IPS-18a (cell line): Measurements from ENCODE around the gene KCNQ1.

ENCODE experiments used
- H3K27ac ChIP-seq: one replicate; pipeline ENCODE4 v1.5.1; 2013; ENCODE audit warnings: low read length
- H3K27me3 ChIP-seq: one replicate; pipeline ENCODE4 v1.6.1; 2013; ENCODE audit warnings: mild to moderate bottlenecking, low read length; ENCODE audit not compliant: control insufficient read depth, insufficient read depth
- H3K36me3 ChIP-seq: one replicate; pipeline ENCODE4 v1.6.1; 2013; ENCODE audit warnings: low read depth, low read length; ENCODE audit not compliant: control insufficient read depth
- H3K4me1 ChIP-seq: one replicate; pipeline ENCODE4 v1.6.1; 2013; ENCODE audit warnings: low read depth, low read length; ENCODE audit not compliant: control insufficient read depth
- H3K4me3 ChIP-seq: one replicate; pipeline ENCODE4 v1.5.1; 2013; ENCODE audit warnings: low read length
- H3K9ac ChIP-seq: one replicate; pipeline ENCODE4 v1.6.1; 2013; ENCODE audit warnings: mild to moderate bottlenecking, low read length, moderate library complexity
- H3K9me3 ChIP-seq: one replicate; pipeline ENCODE4 v1.6.1; 2013; ENCODE audit warnings: low read depth, low read length; ENCODE audit not compliant: control insufficient read depth

Gene KCNQ1

DNA sequence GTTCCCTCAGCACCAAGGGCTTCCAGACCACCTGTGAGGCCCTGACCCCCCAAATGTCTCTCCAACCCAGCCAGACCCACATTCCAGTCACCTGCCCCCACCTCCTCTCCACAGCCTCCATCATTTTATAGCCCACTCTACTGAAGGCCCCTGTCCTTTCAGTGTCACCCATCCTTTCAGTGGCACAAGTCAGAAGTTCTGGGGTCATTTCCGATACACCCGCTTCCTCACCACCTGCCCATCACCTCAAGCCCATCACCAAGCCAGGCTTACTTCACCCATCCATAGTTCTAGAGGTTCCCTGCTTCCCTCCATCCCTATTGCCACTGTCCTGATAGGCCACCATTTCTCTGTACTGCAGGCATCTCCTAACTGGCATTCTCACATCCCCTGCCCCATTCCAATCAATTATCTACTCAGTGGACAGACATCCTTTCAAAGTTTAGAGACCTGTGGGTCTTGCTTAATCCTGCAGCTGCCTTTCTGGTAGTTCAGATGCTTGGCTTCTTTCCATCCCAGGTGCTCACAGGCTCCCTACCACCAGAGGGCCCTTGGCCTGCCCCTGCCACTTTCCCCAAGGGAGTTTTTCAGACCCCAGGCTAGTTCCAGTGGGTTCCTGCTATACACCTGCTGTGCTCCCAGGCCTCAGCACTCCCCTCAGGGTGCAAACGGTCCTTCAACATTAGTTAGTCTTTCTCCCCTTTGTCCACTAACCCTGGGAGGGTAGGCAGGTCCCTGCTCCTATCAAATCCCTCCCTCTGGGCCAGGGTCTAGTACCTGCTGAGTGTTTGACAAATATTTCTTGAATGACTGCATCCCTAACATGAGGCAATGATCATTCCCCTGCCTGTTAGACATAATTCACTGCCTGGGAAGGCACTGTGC is 247.4 kb downstream of the KCNQ1 start:
- Histone ChIP-seq H3K27me3 (no peaks in the 10 kb centered on the region), H3K9ac (no peak overlapping the region), H3K36me3 (no peaks in the 10 kb centered on the region), H3K4me1 (peaks cover 87% of the 10 kb centered on the region), H3K27ac (no peak overlapping the region), H3K4me3 (peak overlapping the region; percentile 10), H3K9me3 (no peaks in the 10 kb centered on the region)

DNA sequence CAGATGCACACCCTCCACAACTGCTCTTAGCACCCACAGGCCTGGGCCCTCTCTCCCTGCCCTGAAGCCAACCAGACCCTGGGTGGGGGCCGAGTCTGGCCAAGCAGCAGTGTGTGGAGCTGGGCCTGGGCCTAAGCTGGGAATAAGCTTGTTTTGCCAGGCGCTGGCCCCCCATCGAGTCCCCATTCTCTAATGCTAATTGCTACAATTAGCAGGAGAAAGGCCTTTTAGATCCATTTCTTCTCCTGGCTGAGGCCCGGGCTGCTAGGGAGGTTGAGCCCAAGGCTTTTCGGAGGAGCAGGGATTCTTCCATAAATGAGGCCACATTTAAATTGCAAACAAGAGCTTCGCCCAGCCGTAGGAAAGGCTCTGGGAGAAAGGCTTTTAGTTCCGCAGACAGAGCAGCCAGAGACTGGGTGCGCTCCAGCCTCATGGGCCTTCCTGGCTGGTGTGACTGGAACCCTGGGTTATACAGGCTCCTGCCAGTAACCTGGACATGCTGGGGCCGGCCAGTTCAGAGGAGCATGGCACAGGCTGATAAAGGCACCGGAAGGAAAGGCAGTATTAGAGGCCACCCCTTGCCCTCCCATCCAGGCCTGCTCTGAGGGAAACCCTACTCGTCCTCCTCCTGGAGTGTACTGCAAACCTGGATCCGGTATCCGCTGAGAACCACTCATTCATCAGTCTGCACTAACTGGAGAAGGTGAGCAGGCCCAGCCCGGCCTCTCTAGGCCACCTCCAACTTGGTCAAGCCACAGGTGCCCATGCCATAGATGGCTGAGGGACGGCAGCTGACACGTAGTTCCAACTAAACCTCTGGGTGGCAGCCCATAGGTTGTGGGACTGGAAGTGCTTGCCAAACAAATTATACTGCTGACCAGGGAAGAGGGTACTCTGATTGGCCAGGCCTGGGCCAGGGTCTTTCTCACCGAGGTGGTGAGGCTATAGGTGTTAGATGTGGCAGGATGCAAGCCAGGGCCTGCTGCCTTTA is 248.8 kb downstream of the KCNQ1 start:
- Histone ChIP-seq H3K9me3 (no peaks in the 10 kb centered on the region), H3K27ac (peak overlapping the region; percentile 77), H3K27me3 (peaks cover 10% of the 10 kb centered on the region), H3K4me3 (peak overlapping the region; percentile 47), H3K36me3 (no peaks in the 10 kb centered on the region), H3K4me1 (peaks cover 87% of the 10 kb centered on the region), H3K9ac (peak overlapping the region; percentile 3)

DNA sequence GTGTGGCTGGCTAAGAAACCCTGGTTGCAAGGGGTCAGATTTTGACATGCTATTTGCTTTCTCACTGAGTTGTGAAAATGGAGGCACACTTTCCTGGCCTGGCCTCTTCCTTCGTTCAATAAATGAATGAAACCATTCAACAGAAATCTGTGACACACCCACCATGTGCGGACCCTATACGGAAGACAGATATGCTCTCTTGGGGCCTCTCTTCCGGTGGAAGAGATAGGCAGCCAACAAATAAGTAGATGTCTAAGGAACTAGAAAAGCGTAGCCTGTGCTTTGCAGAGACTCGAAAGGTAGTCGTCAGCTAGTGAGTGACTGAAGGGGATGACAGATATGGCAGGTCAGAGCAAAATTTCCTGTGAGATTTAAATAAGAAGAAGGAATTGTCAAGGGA is 249.7 kb downstream of the KCNQ1 start:
- Histone ChIP-seq H3K4me3 (peak overlapping the region; percentile 47), H3K36me3 (no peaks in the 10 kb centered on the region), H3K27ac (no peak overlapping the region), H3K4me1 (peaks cover 87% of the 10 kb centered on the region), H3K9me3 (no peaks in the 10 kb centered on the region), H3K9ac (no peak overlapping the region), H3K27me3 (peaks cover 15% of the 10 kb centered on the region)

DNA sequence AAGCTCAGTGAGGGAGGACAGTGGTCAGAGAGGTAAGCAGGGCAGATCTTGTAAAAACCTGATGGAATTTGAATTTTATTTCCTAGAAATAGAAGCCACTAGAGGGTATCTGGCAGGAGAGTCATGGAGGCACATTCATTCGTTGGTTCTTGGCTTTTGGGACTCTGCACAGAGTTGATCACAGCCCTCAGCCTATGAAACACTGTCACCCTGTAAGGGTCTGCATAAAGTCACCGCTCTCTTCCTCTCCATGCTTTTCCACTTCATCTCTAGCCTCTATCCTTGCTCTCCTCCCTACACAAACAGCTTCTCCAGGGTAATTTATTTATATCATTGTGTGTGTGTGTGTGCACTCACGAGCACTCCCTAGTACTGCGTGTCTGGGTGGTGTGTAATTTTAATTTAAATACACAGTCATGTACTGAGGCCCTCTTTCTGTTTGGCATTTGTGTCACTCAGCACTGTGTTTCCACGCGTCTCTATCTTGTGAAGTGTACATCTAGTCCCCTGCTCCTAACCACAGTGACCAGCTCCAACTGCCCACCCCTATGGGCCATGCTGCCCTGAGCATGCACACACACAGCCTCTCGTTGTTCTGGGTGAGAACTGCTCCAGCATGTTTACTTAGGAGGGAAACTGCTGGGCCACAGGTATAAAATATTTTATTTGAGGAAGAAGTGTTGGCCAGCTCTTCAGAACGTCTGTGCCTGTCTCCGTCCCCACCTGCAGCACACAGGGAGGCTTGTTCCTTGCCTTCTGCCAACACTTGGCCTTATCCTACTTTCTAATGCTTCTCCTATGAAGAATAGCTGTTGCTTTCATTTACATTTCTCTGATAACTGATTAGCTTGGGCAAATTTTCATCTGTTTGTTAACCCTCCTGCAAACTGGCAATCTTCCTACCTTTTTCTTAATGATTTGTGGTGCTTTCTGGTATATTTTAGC is 250.5 kb downstream of the KCNQ1 start:
- H3K27me3 ChIP-seq, result peaks cover 15% of the 10 kb centered on the region
- peak overlapping the region; percentile 47 for H3K4me3 ChIP-seq
- no peak overlapping the region for H3K27ac ChIP-seq
- H3K9ac ChIP-seq, result no peak overlapping the region
- H3K9me3 ChIP-seq, result no peaks in the 10 kb centered on the region
- H3K36me3 ChIP-seq, result no peaks in the 10 kb centered on the region
- peaks cover 82% of the 10 kb centered on the region for H3K4me1 ChIP-seq

DNA sequence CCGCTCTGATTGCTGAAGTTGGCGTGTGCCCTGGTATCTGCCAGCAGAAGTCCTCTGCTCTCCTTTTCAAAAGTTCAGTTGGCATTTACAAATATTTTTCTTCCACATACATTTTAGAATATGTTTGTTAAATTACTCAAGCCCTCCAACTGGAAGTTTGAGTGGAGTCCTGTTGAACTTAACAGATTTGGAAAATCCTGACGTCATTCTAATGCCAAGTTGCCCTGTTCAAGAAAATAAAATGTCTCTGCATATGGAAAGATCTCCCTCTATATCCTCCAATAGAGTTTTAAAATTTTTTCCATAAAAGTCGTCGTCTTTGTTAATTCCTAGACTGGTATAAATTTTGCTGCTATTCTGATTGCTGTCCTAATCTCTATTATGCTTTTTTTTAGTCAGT is 251.6 kb downstream of the KCNQ1 start:
- H3K4me3 ChIP-seq, result no peak overlapping the region
- no peak overlapping the region for H3K27ac ChIP-seq
- H3K4me1 ChIP-seq, result peaks cover 77% of the 10 kb centered on the region
- H3K36me3 ChIP-seq, result no peaks in the 10 kb centered on the region
- peaks cover 22% of the 10 kb centered on the region for H3K27me3 ChIP-seq
- no peaks in the 10 kb centered on the region for H3K9me3 ChIP-seq
- no peak overlapping the region for H3K9ac ChIP-seq

DNA sequence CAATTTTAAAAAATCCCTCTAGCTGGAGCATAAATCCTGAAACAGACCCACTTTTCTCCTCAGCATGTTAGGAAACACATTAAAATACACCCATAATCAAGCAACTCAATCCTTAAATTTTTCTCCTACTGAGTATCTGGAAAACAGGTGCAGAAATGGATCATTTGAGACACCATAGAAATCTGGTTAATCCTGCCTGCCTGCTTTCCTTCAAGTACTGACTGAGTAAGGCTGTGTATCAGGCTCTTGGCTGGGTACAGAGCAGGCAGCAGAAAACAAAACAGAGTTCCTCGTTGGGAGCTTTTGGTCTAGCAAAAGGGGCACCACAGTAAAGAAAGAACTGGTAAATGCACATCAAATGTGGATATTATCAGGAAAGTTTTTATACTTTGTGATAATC is 253.1 kb downstream of the KCNQ1 start:
- no peaks in the 10 kb centered on the region for H3K36me3 ChIP-seq
- H3K9me3 ChIP-seq, result no peaks in the 10 kb centered on the region
- no peak overlapping the region for H3K27ac ChIP-seq
- no peak overlapping the region for H3K9ac ChIP-seq
- H3K4me3 ChIP-seq, result peak overlapping the region; percentile 65
- H3K4me1 ChIP-seq, result peaks cover 63% of the 10 kb centered on the region
- H3K27me3 ChIP-seq, result peaks cover 36% of the 10 kb centered on the region

DNA sequence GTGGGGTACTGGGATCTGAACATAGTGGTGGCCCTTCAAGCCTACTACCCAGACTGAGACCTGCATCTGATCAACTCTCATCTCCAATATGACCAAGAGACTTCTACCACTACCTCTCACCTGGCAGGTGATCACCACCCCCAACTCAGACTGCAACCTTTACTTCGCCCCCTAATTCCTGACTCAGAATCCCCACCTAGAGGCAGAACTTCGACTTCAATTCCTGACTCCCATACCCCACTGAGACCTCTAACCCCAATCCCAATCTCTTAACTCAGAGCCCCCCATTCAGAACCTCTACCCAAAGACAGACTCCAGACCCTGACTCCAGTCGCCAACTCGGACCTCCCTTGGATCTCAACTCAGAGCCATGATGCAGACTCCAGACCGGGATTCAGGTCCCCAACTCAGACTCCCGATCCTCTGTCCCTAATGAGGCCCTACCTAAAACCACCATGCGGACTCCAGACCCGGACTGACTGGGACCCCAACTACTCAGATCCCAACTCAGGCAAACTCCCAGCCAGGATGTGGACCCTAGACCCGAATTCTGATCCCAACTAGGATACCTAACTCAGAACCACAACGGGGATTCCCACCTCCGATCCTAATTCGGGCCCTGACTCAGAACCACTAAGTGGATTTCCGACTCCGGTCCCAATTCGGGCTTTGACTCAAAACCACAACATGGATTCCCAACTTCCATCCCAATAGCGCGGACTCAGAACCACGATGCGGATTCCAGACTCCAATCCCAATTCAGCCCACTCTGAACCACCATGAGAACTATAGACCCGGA is 253.8 kb downstream of the KCNQ1 start:
- Histone ChIP-seq H3K27me3 (peaks cover 43% of the 10 kb centered on the region), H3K4me3 (peak overlapping the region; percentile 65), H3K27ac (no peak overlapping the region), H3K36me3 (no peaks in the 10 kb centered on the region), H3K4me1 (peaks cover 64% of the 10 kb centered on the region), H3K9ac (peak overlapping the region; percentile 36), H3K9me3 (no peaks in the 10 kb centered on the region)

DNA sequence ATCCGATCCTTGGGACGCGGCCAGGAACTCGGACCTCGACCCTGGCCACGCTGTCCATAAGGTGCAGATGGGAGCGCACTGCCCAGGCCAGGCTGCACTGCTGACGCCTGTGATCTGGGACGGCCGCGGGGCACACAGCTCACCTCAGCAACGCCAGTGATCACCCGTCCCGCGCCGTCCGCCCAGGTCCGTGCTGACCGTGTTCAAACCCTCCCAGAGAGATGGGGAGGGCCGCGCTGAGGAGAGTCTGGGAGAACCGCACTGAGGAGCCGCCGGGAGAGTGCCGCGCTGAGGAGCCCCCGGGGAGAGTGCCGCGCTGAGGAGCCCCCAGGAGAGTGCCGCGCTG is 254.3 kb downstream of the KCNQ1 start:
- H3K36me3 ChIP-seq, result no peaks in the 10 kb centered on the region
- H3K4me1 ChIP-seq, result peaks cover 63% of the 10 kb centered on the region
- peaks cover 49% of the 10 kb centered on the region for H3K27me3 ChIP-seq
- H3K4me3 ChIP-seq, result peak overlapping the region; percentile 65
- peak overlapping the region; percentile 36 for H3K9ac ChIP-seq
- H3K27ac ChIP-seq, result no peak overlapping the region
- H3K9me3 ChIP-seq, result no peaks in the 10 kb centered on the region

DNA sequence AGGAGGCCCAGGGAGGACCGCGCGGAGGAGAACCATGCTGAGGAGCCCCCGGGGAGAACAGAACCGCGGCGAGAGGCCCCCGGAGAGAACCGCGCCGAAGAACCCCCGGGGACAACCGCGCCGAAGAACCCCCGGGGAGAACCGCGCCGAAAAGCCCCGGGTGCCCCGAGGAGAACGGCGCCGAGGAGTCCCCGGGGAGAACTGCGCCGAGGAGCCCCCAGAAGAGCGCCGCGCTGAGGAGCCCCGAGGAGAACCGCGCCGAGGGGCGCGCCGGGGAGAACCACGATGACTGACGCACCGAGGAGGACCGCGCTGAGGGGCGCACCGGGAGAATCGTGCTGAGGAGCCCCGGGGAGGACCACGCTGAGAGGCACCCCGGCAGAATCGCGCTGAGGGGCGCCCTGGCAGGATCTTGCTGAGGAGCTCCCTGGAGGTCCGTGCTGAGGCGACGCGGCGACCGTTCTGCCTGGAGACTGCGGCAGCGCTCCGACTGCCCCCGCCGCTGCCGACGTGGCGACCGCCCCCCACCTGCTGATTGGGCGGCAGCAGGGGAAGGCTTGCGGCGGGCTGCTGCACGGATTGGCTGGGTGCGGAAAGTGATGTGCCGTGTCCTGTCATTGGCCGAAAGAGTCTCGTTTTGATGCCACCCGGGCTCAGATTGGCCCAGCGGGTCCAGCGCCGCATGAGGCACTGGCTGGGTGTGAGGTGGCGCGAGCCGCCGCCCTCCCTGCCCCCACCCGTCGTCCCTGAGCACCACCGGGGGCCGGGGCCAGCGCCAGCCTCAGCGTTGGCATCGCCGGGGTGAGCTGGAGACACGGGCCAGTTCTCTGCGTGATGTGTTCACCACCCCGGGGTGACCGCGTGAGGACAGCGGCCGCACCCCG is 255.0 kb downstream of the KCNQ1 start, which contains the start of gene KCNQ1OT1:
Gene KCNQ1OT1, minus strand, starts transcription at position 464 of the 884 bp plus-strand sequence.
- no peaks in the 10 kb centered on the region for H3K36me3 ChIP-seq
- peaks cover 57% of the 10 kb centered on the region for H3K4me1 ChIP-seq
- H3K9ac ChIP-seq, result peak within 1 kb of the TSS; percentile 36
- peaks cover 55% of the 10 kb centered on the region for H3K27me3 ChIP-seq
- H3K27ac ChIP-seq, result no peak within 1 kb of the TSS
- no peaks in the 10 kb centered on the region for H3K9me3 ChIP-seq
- peak within 1 kb of the TSS; percentile 65 for H3K4me3 ChIP-seq
